COLO668 (cell line): Measurements from ENCODE around the gene BRD3OS.
A peak's percentile ranks its signal among the peaks of the same experiment; 100 is the strongest.

ENCODE experiments used
- DNase-seq: peaks from one replicate; lab custom pipeline; 2025; ENCODE audit not compliant: unreplicated experiment; lab: John Stamatoyannopoulos, UW

The BRD3OS gene

DNA sequence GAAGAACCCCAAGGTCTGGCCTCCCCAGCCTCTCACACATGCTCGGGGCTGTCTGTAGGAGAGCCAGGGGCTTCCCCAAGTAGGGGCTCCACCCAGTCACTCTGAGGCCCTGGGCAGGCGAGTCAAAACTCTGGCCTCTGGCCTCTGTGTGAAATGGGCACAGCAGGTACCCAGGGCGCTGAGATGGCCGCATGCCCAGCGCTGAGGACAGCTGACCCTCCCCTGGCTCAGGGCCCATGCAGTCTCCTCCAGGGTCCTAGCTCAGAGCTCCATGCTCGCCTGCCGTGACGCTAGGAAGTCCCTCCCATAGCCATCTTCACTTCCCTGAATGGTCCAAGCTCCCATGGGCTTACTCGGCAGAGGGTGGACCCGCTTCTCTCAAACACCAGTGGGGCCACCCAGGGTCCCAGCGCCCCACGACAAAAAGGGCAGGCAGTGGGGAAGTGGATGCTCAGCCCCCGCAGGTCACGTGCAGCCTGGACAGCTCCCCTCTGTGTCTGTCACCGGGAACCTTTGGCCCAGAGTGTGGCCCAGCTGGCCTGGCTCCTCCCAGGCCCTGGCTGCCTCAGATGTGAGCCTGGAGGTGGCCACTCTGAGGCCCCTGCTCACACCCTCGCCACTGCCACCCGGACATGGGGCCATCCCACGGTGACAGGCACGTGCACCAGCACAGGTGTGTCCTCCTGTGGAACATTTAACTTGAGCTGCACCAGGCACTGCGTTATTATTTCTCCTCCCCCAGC is 21.0 kb upstream of the BRD3OS start:
- DNase-seq = no peak

DNA sequence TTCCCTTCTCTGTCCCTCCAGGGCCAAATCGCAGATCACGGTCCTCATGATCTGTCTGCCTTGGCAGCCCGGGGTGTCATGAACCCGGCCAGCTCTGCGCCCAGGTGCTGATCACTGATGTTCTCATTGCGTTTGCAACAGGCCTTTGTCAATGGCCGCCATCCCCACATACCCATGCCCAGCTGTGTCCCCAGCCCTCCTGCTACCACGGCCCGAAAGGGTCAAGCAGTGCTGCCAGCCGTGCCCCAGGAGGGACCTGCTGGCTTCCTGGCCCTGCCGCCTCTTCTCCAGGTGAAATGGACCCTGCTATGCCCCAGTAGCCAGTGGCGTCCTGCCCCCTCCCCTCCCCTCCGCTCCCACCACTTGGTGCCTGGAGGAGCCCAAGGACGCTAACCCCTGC is 20.4 kb upstream of the BRD3OS start:
- DNase-seq = no peak

- no peak for DNase-seq
Measured at GRCh38 chr9:134005381-134005780, 19.9 kb upstream of the BRD3OS start.

- DNase-seq = peak; percentile 11
Measured at GRCh38 chr9:134007150-134007549, 18.1 kb upstream of the BRD3OS start.

DNA sequence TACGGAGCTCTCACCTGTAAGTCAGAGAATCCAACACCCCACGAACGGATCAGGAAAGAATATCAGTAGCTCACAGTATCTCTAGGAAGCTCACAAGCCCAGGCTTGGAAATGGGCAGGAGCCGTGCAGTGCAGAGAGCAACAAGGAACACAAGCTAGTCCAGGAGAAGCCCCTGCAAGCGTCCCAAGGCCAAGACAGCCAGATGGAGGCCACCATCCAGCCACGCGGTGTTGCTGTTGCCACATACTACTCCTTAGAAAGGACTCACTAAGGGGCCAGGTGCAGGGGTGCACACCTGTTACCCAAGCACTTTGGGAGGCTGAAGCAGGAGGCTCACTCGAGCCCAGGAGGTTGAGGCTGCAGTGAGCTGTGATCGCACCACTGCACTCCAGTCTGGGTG is 17.7 kb upstream of the BRD3OS start:
- DNase-seq = no peak

- no peak for DNase-seq
Measured at GRCh38 chr9:134010310-134011173, 14.7 kb upstream of the BRD3OS start.

DNA sequence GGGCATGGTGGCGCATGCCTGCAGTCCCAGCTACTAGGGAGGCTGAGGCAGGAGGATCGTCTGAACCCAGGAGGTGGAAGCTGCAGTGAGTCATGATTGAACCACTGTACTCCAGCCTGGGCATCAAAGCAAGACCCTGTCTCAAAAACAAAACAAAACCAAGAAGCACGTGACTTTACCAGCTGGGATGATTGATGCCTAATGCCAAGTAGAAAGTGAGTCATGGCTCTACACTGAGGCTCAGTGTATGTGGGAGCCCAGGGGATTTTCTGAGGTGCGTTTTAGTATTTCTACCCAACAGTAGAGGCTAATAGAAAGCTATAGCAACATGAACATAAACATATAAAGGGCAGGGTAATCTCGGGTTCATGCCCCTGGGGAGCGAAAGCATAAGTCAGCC is 13.9 kb upstream of the BRD3OS start:
- DNase-seq = no peak

DNA sequence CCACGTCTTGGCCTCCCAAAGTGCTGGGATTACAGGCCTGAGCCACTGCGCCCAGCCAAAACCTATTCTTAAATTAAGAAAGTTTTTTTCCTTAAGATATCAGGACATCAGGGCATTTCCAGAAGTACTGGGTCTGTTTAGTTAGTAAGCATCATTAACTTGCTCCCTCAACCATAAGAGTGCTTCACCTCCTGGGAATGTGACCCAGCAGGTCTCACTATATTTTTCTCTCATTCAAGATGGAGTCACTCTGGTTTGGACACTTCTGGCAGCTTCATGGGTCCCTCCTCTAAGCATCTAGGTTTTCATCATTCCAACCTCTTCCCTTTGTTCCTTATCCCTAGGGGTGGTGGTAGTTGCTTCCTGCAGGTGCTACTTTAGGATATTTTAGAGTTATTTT is 10.3 kb upstream of the BRD3OS start:
- DNase-seq = no peak

DNA sequence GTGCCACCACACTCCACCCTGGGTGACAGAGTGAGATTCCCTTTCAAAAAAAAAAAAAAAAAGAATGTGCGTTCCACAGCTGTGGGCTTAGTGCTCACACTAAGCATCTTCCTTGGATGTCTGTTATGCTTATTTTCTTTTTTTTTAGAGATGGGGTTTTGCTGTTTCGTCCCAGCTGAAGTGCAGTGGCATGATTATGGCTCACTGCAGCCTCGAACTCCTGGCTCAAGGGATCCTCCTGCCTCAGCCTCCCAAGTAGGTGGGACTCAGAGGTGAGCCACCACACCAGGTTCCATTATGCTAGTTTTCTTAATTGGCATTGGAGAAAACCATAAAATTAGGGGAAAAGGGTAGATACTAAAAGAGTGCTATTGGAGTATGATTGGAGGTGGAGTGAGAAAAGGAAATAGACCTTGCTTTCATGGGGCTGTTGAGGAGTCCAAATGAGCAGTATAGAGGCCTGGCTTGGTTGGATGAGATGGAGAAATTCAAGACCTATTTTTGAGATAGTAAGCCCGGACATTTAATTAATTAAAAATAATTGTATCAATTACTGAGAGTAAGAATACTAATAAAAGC is 978 bp upstream of the BRD3OS start:
- no peak for DNase-seq

DNA sequence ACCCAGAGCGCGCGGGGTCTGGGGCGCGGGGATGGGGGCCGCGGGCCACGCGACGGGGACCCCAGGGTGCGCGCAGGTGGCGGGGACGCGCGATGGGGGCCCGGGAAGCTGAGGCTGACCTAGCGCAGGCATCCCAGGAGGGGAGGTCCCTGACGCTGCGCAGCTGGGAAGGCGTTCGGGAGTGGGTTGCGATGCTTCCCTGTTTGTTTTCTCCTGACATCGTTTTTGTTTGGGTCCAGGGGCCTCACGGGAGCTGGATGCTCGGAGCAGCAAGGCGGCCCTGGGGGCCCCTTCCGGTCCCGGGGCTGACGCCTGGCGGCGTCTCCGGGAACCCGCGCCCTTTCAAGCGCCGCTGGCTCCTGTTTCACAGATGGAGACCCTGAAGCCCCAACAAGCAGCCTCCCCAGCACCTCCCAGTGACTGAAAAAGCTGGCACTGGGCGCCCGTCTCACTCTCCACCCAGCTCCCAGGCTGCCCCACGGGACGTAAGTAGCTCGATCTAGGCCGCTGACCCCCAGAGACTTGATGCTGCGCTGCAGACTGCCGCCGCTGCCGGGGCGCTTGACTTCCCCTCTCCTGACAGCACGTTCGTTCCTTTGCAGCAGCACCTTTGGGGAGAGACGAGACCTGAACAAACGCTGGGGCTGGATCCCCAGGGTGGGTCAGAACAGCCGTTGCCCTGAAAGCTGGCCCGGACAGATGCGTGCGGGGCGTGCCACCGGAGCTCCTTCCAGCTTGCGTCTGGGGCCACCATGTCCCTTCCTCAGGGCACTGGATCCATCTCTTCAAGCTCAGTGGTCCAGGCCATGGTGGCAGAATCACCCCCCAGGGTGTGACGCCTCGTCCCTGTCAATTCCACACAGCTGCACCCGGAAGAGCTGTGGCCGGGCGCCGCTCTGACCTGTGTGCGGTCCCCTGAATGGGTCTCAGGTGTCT is 593 bp downstream of the BRD3OS start:
- peak; percentile 59 for DNase-seq

- DNase-seq = no peak
Measured at GRCh38 chr9:134026581-134026980, 1.3 kb downstream of the BRD3OS start.

GRCh38 chr9:134026981-134027380 is 1.7 kb downstream of the BRD3OS start:
- no peak for DNase-seq

DNA sequence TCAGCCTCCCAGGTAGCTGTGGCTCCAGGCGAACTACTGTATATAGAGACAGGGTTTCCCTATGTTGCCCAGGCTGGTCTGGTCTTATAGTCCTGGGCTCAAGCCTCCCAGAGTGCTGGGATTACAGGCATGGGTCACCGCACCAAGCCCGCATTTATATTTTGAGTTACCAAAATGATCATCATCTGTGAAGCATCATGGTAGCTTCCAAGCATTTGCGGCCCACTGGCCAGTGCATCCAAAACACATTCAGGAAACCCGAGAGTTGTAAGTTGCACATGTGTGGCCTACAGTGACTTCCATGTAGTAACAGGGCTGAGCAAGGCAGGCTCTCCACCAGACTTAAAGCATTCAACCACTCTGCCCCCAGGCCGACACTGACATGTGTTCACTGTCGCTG is 2.3 kb downstream of the BRD3OS start:
- peak; percentile 8 for DNase-seq

DNA sequence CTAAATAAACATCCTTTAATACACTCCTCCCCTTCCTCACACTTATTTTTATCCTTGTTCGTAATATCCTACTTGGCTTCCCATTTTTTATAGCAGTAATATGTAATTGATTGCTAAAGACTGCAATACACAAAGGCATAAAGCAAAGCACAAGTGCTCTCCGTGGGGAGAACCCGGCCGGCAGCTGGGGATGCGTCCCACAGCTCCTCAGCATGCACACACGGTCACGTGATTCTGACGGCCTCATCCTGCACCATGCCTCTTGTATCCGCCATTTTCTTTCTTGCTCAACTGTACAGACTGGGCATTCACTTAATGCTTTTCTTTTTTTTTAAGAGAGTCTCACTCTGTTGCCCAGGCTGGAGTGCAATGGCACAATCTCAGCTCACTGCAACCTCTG is 2.8 kb downstream of the BRD3OS start:
- no peak for DNase-seq

- DNase-seq = no peak
Measured at GRCh38 chr9:134028575-134029247, 3.4 kb downstream of the BRD3OS start.

GRCh38 chr9:134029248-134030226 is 4.3 kb downstream of the BRD3OS start:
- DNase-seq = no peak

GRCh38 chr9:134030821-134031470 is 5.7 kb downstream of the BRD3OS start:
- DNase-seq = no peak

DNA sequence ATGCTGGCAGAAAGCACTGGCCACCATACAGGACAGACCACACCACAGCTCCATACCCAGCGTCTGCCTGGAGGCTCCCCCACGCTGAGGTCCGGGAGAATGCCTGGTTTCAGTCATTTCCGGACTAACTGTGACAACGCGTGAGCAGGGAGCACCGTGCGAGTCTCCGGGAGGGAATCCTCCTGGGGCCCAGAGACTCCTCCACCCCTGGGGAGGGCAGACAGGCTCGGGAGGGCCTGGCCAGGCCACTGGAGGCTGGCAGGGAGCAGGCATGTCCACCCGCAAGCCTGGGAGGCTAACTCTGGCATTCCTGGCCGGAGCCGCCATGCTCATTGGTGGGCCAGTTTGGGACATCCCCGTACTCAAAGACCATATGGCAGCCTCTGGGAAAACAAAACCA is 6.5 kb downstream of the BRD3OS start:
- no peak for DNase-seq
